ENCODE results near the gene RYR2.

GRCh38 chr1:237025358-237026074 lies 16.5 kb upstream of the RYR2 start:
- TF ChIP-seq TARDBP (IDR thresholded peaks at IDR 0.05) (no peak), FOXK2 (IDR thresholded peaks at IDR 0.05) (no peak), L3MBTL2 (conservative IDR thresholded peaks at IDR 0.05) (no peak), SP1 (IDR thresholded peaks at IDR 0.05) (no peak), FOXA1 (IDR thresholded peaks at IDR 0.05) (no peak), HDGF (IDR thresholded peaks at IDR 0.05; ENCODE audit: borderline replicate concordance) (no peak), ELF4 (IDR thresholded peaks at IDR 0.05) (no peak), ZNF384 (IDR thresholded peaks at IDR 0.05) (no peak), CTBP1 (IDR thresholded peaks at IDR 0.05; ENCODE audit: borderline replicate concordance) (no peak)

All from HEK293T (cell line).